Mucosa of rectum (tissue), 2 donors: ENCODE measurements around the gene FMO3.

ENCODE experiments used
- H3K27ac ChIP-seq, 2 donors: one replicate each; pipeline ENCODE4 v1.7.0; 2013; ENCODE audit warnings: inconsistent platforms in 2 of 2, low read depth in 2 of 2, low read length in 2 of 2
- H3K27me3 ChIP-seq, 2 donors: one replicate each; pipeline ENCODE4 v1.7.0; 2013; ENCODE audit warnings: low read length in 2 of 2; ENCODE audit not compliant: control insufficient read depth in 2 of 2, insufficient read depth in 2 of 2
- H3K36me3 ChIP-seq, 2 donors: one replicate each; pipeline ENCODE4 v1.7.0; 2013; ENCODE audit warnings: low read length in 2 of 2; ENCODE audit not compliant: control insufficient read depth in 2 of 2, insufficient read depth in 2 of 2
- H3K4me1 ChIP-seq, 2 donors: one replicate each; pipeline ENCODE4 v1.7.0; 2013; ENCODE audit warnings: low read length in 2 of 2, mild to moderate bottlenecking in 1 of 2; ENCODE audit not compliant: control insufficient read depth in 2 of 2, insufficient read depth in 2 of 2
- H3K4me3 ChIP-seq, 2 donors: one replicate each; pipeline ENCODE4 v1.7.0; 2013; ENCODE audit warnings: low read length in 2 of 2
- H3K9ac ChIP-seq, 2 donors: one replicate each; pipeline ENCODE4 v1.7.0; 2013; ENCODE audit warnings: low read length in 2 of 2, low read depth in 1 of 2, mild to moderate bottlenecking in 1 of 2
- H3K9me3 ChIP-seq, 2 donors: one replicate each; pipeline ENCODE4 v1.7.0; 2013; ENCODE audit warnings: low read length in 2 of 2; ENCODE audit not compliant: control insufficient read depth in 2 of 2
- donor health status: healthy.
- donor health status: Normal muscosa, but diverticular disease.

The FMO3 gene

GRCh38 chr1:171134204-171134923 is 43.7 kb downstream of the FMO3 start:
- Histone ChIP-seq H3K4me3 (no peak overlapping the region), H3K9ac (no peak overlapping the region), H3K9me3 (peaks cover 0 to 2% of the 10 kb centered on the region in 2 donors), H3K27ac (no peak overlapping the region), H3K36me3 (no peaks in the 10 kb centered on the region), H3K27me3 (no peaks in the 10 kb centered on the region), H3K4me1 (no peaks in the 10 kb centered on the region)

- Histone ChIP-seq H3K9ac (no peak overlapping the region), H3K9me3 (no peaks in the 10 kb centered on the region), H3K36me3 (no peaks in the 10 kb centered on the region), H3K4me3 (no peak overlapping the region), H3K27ac (no peak overlapping the region), H3K27me3 (no peaks in the 10 kb centered on the region), H3K4me1 (no peaks in the 10 kb centered on the region)
Observed at GRCh38 chr1:171137580-171137979, 46.9 kb downstream of the FMO3 start.

GRCh38 chr1:171138980-171139379 is 48.3 kb downstream of the FMO3 start:
- no peaks in the 10 kb centered on the region for H3K4me1 ChIP-seq
- no peaks in the 10 kb centered on the region for H3K36me3 ChIP-seq
- no peak overlapping the region for H3K4me3 ChIP-seq
- H3K9ac ChIP-seq: no peak overlapping the region
- no peaks in the 10 kb centered on the region for H3K9me3 ChIP-seq
- H3K27ac ChIP-seq: no peak overlapping the region
- H3K27me3 ChIP-seq: no peaks in the 10 kb centered on the region

- Histone ChIP-seq H3K27ac (peak overlapping the region in 1 of 2 donors; percentile 35), H3K9me3 (no peaks in the 10 kb centered on the region), H3K4me3 (no peak overlapping the region), H3K36me3 (no peaks in the 10 kb centered on the region), H3K4me1 (no peaks in the 10 kb centered on the region), H3K27me3 (no peaks in the 10 kb centered on the region), H3K9ac (no peak overlapping the region)
Observed at GRCh38 chr1:171139890-171140289, 49.2 kb downstream of the FMO3 start.

GRCh38 chr1:171140401-171140800 is 49.7 kb downstream of the FMO3 start:
- Histone ChIP-seq H3K27me3 (no peaks in the 10 kb centered on the region), H3K27ac (peak overlapping the region in 1 of 2 donors; percentile 35), H3K36me3 (no peaks in the 10 kb centered on the region), H3K9ac (no peak overlapping the region), H3K9me3 (no peaks in the 10 kb centered on the region), H3K4me3 (no peak overlapping the region), H3K4me1 (no peaks in the 10 kb centered on the region)

- H3K4me3 ChIP-seq: no peak overlapping the region
- H3K27me3 ChIP-seq: no peaks in the 10 kb centered on the region
- H3K36me3 ChIP-seq: no peaks in the 10 kb centered on the region
- H3K27ac ChIP-seq: peak overlapping the region in 1 of 2 donors; percentile 55
- H3K4me1 ChIP-seq: no peaks in the 10 kb centered on the region
- no peaks in the 10 kb centered on the region for H3K9me3 ChIP-seq
- H3K9ac ChIP-seq: no peak overlapping the region
Observed at GRCh38 chr1:171140956-171141687, 50.4 kb downstream of the FMO3 start.

GRCh38 chr1:171141688-171142415 is 51.1 kb downstream of the FMO3 start:
- H3K4me1 ChIP-seq: no peaks in the 10 kb centered on the region
- H3K4me3 ChIP-seq: no peak overlapping the region
- H3K9ac ChIP-seq: no peak overlapping the region
- H3K36me3 ChIP-seq: no peaks in the 10 kb centered on the region
- H3K27me3 ChIP-seq: no peaks in the 10 kb centered on the region
- peak overlapping the region; percentile 49 to 55 for H3K27ac ChIP-seq
- H3K9me3 ChIP-seq: no peaks in the 10 kb centered on the region

- H3K27me3 ChIP-seq: no peaks in the 10 kb centered on the region
- H3K4me1 ChIP-seq: no peaks in the 10 kb centered on the region
- H3K4me3 ChIP-seq: peak overlapping the region in 1 of 2 donors; percentile 16
- H3K9me3 ChIP-seq: no peaks in the 10 kb centered on the region
- H3K27ac ChIP-seq: peak overlapping the region; percentile 49 to 61
- H3K9ac ChIP-seq: no peak overlapping the region
- no peaks in the 10 kb centered on the region for H3K36me3 ChIP-seq
Observed at GRCh38 chr1:171142416-171143385, 52.0 kb downstream of the FMO3 start.

GRCh38 chr1:171150156-171150555 is 59.5 kb downstream of the FMO3 start:
- H3K4me3 ChIP-seq: no peak overlapping the region
- no peak overlapping the region for H3K27ac ChIP-seq
- H3K27me3 ChIP-seq: no peaks in the 10 kb centered on the region

More at GRCh38 chr1:171150156-171150555, 59.5 kb downstream of the FMO3 start:
- Histone ChIP-seq H3K4me1 (no peaks in the 10 kb centered on the region), H3K9me3 (no peaks in the 10 kb centered on the region), H3K36me3 (no peaks in the 10 kb centered on the region), H3K9ac (no peak overlapping the region)
